ENCODE results near the gene CCRL2. TPM values are rescaled to one million over a fixed set of nuclear protein-coding genes. Genes with fewer than 3 reads are reported as not detected.

CCRL2 gene
- total RNA-seq, 1 donor from 2014 or later: 3.5 TPM

DNA sequence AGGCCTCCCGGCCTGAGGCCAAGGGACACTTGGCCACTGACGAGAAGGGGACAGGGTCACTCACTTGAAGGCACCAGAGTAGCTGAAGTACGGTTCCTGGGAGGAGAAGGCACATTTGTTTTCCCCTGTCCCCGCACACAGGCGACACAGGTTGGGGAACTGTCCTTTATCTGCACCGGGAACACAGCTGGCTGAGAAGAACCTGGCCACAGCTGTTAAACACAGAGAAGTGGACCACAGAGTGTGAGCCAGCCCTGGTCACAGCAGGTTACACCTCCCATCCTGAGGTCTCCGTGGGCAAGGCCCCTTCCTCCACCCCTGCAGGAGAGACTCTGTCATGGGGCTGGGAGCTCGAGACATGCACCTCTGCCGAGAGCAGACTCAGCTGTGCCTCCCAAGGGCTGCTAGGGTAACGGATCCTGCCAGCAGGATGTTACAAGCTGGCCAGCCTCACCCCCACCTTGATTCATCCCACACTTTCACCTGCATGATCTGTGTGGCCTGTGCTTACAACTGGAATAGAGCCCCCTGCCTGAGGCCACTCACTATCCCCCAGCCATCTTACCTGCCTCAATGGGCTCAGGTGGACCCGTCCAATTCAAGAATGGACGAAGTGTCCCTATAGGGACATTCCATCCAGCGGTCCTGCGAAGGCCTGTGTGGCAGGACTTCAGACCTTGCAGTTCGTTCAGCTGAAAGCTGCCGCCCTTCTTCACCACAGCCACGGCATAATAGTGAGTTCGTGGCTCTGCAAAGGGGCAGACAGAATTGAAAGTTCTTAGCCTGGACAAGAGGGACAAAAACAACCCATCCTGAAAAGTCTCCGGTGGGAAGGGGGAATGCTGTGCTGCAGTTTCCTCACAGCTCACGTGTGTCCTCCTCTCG, 48.4 kb downstream of the CCRL2 start:
- intact Hi-C loops (cut with micrococcal nuclease): no loop called here

DNA sequence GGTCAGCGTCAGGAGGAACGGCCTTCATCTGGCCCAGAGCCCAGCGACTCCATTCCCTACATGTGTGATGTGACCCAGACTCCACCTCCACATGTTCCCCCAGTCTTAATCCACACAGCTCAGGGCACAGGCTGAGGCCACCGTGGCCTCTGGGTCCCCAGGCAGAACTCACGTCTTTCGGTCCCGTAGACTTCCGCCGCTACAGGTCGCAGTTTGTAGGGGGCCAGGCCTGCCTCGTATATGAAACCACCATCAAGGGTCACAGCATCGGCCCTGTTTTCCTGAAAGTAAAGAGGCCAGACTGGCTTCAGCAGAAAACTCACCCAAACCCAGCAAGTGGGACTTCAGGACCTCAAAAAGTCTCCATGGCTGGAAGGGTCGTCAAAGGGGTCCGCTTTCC, 49.1 kb downstream of the CCRL2 start:
- intact Hi-C loops (cut with micrococcal nuclease): no loop called here

Other genes with a start within 250 kb of the CCRL2 start
- 3.7 TPM in 2 replicates for gene CCR1, start 198.9 kb upstream of the CCRL2 start, total RNA-seq
- 0.16 and 0.27 TPM in 2 replicates for gene CCR3, start 164.8 kb upstream of the CCRL2 start, total RNA-seq
- gene CCR2, start 53.1 kb upstream of the CCRL2 start, total RNA-seq: 19.8 and 19.9 TPM in 2 replicates
- 8.9 TPM in 2 replicates for gene CCR5, start 36.3 kb upstream of the CCRL2 start, total RNA-seq
- gene LTF, start 57.6 kb downstream of the CCRL2 start, total RNA-seq: not detected in 2 replicates
- gene RTP3, start 90.7 kb downstream of the CCRL2 start, total RNA-seq: not detected in 2 replicates
- 0.09 TPM in 1 of 2 replicates, not detected in the other for gene LRRC2, start 159.0 kb downstream of the CCRL2 start, total RNA-seq
- gene FAM240A, start 205.3 kb downstream of the CCRL2 start, total RNA-seq: not detected in 2 replicates